HFFc6 (cell line): ENCODE measurements around the gene CHST13. TPM values are rescaled to one million over a fixed set of nuclear protein-coding genes. Genes with fewer than 3 reads are reported as not detected.

Experiments
- DNase-seq: peaks from one replicate; pipeline ENCODE4 v3.0.0-alpha.2; 2018
- H3K27ac Mint-ChIP-seq: 2 replicates; pipeline ENCODE4 v1.8.0; 2020; ENCODE audit warnings: mild to moderate bottlenecking, mixed read lengths
- H3K27me3 Mint-ChIP-seq: 2 replicates; pipeline ENCODE4 v1.8.0; 2021; ENCODE audit warnings: mild to moderate bottlenecking, moderate library complexity, mixed read lengths; ENCODE audit not compliant: insufficient read depth
- H3K36me3 Mint-ChIP-seq: 2 replicates; pipeline ENCODE4 v1.8.0; 2021; ENCODE audit warnings: low read depth, mixed read lengths
- H3K4me1 Mint-ChIP-seq: 2 replicates; pipeline ENCODE4 v1.8.0; 2020; ENCODE audit warnings: low read depth, mixed read lengths
- H3K4me3 Mint-ChIP-seq: 2 replicates; pipeline ENCODE4 v1.8.0; 2020; ENCODE audit warnings: mild to moderate bottlenecking, moderate library complexity, mixed read lengths
- H3K9me3 Mint-ChIP-seq: 2 replicates; pipeline ENCODE4 v1.8.0; 2020; ENCODE audit warnings: mild to moderate bottlenecking, mixed read lengths
- CTCF ChIP-seq: fragments of 200-600 bp; sonication (generic); IDR thresholded peaks from 2 replicates; pipeline ENCODE4 v1.5.0; 2021; ENCODE audit warnings: antibody characterized with exemption, mild to moderate bottlenecking
- total RNA-seq, 6 experiments: library from RNA; stranded (reverse); fragmentation: NEBNext Ultra II Directional; extraction: Animal tissue kit (Norgen Biotek cat#: 25700); gene quantifications; 2 replicates in 1 of 6; 3 replicates in 5 of 6; pipeline ENCODE4 v1.2.3, GENCODE V29; 2021

The CHST13 gene
- total RNA-seq, 6 experiments from 2014 or later = not detected

GRCh38 chr3:126488886-126489569, 34.9 kb upstream of the CHST13 start:
- Mint-ChIP-seq H3K27ac (no peak overlapping the region), H3K4me3 (no peak overlapping the region), H3K4me1 (peaks cover 12% of the 10 kb centered on the region), H3K9me3 (no peaks in the 10 kb centered on the region), H3K36me3 (no peaks in the 10 kb centered on the region), H3K27me3 (peaks cover 41% of the 10 kb centered on the region)
- DNase-seq = no peak
- no peak for TF ChIP-seq CTCF

- H3K9me3 Mint-ChIP-seq = no peaks in the 10 kb centered on the region
- H3K36me3 Mint-ChIP-seq = no peaks in the 10 kb centered on the region
- no peak overlapping the region for H3K4me3 Mint-ChIP-seq
- peaks cover 17% of the 10 kb centered on the region for H3K4me1 Mint-ChIP-seq
- TF ChIP-seq CTCF = no peak
- H3K27ac Mint-ChIP-seq = no peak overlapping the region
- H3K27me3 Mint-ChIP-seq = peaks cover 40% of the 10 kb centered on the region
- no peak for DNase-seq
Observed at GRCh38 chr3:126490619-126491018, 33.3 kb upstream of the CHST13 start.

- Mint-ChIP-seq H3K4me3 (no peak overlapping the region), H3K4me1 (peaks cover 15% of the 10 kb centered on the region), H3K27me3 (peaks cover 41% of the 10 kb centered on the region), H3K27ac (no peak overlapping the region), H3K9me3 (no peaks in the 10 kb centered on the region), H3K36me3 (no peaks in the 10 kb centered on the region)
- DNase-seq = no peak
- no peak for TF ChIP-seq CTCF
Observed at GRCh38 chr3:126491221-126492013, 32.5 kb upstream of the CHST13 start.

- H3K4me1 Mint-ChIP-seq = peaks cover 6% of the 10 kb centered on the region; the same call in 1 of the 2 replicates
- no peak overlapping the region for H3K4me3 Mint-ChIP-seq
- no peaks in the 10 kb centered on the region for H3K9me3 Mint-ChIP-seq
- no peak for TF ChIP-seq CTCF
- H3K27me3 Mint-ChIP-seq = peaks cover 39% of the 10 kb centered on the region
- H3K27ac Mint-ChIP-seq = no peak overlapping the region
- DNase-seq = no peak
- no peaks in the 10 kb centered on the region for H3K36me3 Mint-ChIP-seq
Observed at GRCh38 chr3:126493051-126493450, 30.9 kb upstream of the CHST13 start.

GRCh38 chr3:126493739-126494138, 30.2 kb upstream of the CHST13 start:
- H3K27me3 Mint-ChIP-seq = peaks cover 42% of the 10 kb centered on the region

More at GRCh38 chr3:126493739-126494138, 30.2 kb upstream of the CHST13 start:
- no peak overlapping the region for H3K27ac Mint-ChIP-seq
- no peak for TF ChIP-seq CTCF
- no peaks in the 10 kb centered on the region for H3K36me3 Mint-ChIP-seq
- peaks cover 6% of the 10 kb centered on the region; the same call in 1 of the 2 replicates for H3K4me1 Mint-ChIP-seq
- no peaks in the 10 kb centered on the region for H3K9me3 Mint-ChIP-seq
- no peak for DNase-seq
- H3K4me3 Mint-ChIP-seq = no peak overlapping the region
